PC-3 (cell line): Measurements from ENCODE around the gene EMC9.

Source experiments
- EZH2 ChIP-seq: fragments of 300-600 bp; sonication (generic); IDR thresholded peaks from one replicate; pipeline ENCODE4 v1.6.1; 2017; ENCODE audit warnings: antibody characterized with exemption, mild to moderate bottlenecking, low read length; ENCODE audit not compliant: unreplicated experiment
- TF ChIP-seq, protein P1 (sequence below): fragments of 300-600 bp; sonication (generic); conservative IDR thresholded peaks from 2 replicates; pipeline ENCODE4 v1.5.1; 2017; ENCODE audit warnings: antibody characterized with exemption, low read depth, mild to moderate bottlenecking, low read length

DNA sequence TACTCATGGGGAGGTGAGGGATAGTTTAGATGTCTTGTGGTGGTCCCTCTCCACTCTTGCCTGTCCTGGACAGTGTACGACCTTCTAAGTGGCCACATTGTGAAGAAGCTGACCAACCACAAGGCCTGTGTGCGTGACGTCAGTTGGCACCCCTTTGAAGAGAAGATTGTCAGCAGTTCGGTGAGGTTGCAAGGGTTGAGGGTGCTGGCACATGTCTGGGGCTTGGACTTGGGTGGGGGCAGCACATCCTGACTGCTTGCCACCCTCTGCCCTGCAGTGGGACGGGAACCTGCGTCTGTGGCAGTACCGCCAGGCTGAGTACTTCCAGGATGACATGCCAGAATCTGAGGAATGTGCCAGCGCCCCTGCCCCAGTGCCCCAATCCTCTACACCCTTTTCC is 18.5 kb downstream of the EMC9 start:
- TF ChIP-seq, protein P1, sequence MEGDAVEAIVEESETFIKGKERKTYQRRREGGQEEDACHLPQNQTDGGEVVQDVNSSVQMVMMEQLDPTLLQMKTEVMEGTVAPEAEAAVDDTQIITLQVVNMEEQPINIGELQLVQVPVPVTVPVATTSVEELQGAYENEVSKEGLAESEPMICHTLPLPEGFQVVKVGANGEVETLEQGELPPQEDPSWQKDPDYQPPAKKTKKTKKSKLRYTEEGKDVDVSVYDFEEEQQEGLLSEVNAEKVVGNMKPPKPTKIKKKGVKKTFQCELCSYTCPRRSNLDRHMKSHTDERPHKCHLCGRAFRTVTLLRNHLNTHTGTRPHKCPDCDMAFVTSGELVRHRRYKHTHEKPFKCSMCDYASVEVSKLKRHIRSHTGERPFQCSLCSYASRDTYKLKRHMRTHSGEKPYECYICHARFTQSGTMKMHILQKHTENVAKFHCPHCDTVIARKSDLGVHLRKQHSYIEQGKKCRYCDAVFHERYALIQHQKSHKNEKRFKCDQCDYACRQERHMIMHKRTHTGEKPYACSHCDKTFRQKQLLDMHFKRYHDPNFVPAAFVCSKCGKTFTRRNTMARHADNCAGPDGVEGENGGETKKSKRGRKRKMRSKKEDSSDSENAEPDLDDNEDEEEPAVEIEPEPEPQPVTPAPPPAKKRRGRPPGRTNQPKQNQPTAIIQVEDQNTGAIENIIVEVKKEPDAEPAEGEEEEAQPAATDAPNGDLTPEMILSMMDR: no peak
- TF ChIP-seq EZH2: no peak
